SHP77 treated with DMSO at 0.1 percent for 48 hours (cell line): Measurements from ENCODE around the gene COG8.
"Not testable (repeated sequence)": the region's sequence is repeated elsewhere in the genome, so short reads cannot be mapped to it uniquely, and the experiment has no call there.

Source experiments
- DNase-seq: peaks from one replicate; lab custom pipeline; 2025; lab: John Stamatoyannopoulos, UW

Gene COG8

DNA sequence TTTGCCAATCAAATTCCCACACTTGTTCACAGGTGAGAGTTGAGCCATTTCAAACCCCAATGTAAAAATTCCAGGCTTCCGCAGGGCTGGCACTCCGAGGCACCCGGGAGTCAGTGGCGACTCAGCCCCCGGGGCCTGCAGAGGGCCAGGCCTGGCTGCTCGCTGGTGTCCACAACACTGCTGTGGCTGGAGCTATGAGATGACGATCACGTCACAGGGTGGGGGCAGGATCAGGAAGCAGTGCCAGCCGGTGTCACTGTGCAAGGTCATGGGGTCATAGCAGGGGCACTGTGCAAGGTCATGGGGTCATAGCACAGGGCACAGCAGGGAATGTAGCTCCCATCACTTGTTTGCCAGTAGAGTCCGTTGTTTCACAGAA lies 20.5 kb downstream of the COG8 start:
- DNase-seq, result no peak

DNA sequence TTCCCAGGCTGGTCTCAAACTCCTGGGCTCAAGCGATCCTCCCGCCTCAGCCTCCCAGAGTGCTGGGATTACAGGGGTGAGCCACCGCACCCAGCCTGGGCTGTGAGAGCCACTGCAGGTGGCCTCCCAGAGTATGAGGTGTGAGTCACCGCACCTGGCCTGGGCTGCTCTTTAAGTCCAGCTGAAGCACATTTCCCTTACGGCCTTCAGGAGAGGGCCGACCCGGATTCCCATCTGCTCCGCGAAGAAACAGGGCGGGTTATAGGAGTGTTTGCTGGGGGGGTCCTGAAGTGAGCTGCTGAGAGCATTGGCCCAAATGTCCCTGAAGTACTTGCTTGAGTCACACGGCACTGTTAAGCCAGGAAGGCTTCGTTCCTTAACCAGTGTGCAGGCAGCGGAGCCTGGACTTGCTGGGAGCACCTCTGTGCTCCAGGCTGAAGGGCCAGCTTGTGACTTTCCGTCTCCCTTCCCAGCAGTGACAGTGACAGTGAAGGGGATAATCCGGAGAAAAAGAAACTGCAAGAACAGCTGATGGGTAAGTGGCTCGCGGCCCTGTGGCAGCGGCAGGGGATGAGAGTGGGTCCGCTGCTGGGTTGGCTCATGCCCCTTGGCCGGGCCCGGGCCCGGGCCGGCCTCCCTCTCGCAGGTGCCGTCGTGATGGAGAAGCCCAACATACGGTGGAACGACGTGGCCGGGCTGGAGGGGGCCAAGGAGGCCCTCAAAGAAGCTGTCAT lies 21.0 kb downstream of the COG8 start:
- no peak for DNase-seq

DNA sequence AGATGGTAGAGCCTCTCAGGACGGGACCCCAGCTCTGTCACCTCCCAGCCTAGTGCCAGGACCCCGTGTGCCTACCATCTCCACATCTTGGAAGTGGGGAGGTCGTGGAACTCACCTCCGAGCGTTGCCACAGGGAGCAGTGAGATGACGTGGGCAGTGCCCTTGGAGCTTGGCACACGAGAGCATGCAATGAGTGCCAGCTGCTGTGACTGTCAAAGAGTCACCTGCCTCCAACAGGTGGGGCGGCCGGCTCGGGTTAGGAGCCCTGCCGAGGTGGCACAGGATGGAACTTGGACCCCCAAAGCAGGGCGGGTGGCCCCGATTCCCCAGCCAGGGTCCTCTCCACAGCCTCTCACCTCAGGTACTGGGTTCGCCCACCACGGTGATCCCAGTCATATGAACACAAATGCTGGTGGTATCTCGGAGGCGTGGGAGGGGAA lies 22.7 kb downstream of the COG8 start:
- DNase-seq, result no peak

DNA sequence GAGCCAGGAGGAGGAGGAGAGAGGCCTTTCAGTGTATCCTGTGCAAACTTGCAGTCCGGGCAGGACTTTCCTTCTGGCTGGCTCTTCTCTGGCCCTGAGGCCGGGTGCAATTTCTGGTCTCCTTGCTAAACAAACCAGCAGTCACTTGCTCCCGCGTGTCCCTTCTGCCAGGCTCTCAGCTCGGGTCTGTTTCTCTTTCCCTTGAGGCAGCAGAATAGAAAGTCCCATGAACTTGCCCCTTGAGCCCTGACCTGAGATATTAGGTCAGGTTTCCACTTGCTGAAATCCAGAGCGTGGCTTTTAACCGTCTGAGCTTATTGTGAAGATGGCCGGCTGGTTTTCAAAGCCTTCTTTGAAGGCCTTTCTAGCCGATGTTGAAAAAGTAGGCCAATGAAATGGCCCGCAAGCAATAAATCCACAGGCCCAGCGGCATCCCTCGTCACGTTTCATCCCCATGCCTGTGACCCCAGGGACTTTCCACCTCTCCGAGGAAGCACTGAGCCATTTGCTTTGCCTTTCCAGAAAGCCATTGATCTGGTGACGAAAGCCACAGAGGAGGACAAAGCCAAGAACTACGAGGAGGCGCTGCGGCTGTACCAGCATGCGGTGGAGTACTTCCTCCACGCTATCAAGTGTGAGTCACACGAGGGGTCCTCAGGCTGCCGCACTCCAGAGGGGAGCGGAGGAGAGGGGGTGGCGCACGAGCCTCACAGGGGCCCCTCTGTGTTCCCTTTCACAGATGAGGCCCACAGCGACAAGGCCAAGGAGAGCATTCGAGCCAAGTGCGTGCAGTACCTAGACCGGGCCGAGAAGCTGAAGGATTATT lies 23.7 kb downstream of the COG8 start:
- no peak for DNase-seq

DNA sequence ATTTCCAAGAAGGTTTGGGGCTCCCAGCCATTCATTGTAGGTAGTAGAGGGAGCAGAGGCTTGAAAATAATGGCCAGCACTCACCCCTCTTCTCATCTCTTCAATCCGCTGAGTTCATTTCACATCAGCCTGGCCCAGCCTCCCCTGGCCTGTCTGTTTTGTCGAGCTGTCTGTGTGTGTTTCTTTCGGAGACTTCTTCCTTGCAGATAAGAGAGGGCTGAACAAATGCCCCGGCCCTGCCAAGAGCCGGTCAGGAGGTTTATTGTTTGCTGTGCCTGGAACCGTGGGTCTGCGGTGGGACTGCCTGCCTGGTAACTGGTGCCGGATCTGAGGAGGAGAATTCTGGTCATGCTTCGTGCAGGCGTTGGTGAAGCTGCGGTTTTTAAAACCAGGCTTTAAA lies 24.8 kb downstream of the COG8 start:
- DNase-seq, result no peak

DNA sequence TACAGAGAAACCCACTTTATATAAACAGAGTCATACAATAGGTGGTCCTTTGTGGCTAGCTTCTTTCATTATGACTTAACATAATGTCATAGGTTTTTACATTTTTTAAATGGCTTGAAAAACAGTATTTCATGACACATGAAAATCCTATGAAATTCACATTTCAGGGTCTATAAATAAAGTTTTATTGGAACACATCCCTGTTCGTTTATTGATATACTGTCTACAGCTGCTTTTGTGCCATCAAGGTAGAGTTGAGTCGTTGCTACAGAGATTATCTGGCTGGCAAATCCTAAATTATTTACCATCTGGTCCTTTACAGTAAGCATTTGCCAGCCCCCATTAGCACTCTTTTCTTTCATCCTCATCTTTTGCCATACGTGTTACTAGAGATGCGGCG lies 25.9 kb downstream of the COG8 start:
- DNase-seq, result no peak

DNA sequence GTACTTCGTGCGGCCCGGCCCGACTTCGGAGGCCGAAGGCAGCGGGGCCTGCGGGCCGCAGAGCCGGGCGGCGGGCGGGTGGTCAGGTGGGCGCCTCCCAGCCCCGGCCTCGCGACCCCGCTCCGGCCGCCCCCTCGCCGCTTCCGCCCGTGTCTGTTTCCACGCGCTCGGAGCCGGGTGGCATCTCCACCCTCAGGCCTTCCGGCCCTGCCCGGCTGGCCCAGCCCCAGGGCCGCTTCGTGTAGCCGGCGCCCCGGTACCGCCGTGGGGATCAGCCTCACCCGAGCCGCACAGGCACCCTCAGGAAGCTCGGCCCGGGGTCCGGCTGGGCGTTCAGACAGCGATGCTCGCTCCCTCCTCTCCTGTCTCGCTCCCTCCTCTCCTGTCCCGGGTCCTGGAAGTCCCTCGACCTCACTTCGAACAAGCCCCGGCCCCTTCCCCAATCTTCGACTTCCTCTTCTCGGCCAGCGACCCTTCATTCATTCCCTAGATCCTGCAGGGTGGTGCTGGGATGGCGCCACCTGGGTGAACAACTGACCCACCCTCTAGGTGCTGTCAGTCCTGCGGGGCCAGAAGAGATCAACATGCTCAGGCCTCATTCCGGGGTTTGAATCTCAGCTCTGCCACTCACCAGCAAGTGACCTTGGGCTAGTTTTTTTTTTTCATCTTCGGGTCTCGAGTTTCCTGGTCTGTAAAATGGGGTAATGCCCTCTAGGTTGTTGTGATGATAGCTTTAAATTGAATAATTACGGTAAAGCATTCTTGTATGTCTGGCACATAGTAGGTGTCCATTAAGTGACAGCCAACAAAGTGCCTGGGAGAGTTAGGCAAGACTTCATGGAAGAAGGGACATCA lies 27.6 kb downstream of the COG8 start:
- DNase-seq, result no peak

DNA sequence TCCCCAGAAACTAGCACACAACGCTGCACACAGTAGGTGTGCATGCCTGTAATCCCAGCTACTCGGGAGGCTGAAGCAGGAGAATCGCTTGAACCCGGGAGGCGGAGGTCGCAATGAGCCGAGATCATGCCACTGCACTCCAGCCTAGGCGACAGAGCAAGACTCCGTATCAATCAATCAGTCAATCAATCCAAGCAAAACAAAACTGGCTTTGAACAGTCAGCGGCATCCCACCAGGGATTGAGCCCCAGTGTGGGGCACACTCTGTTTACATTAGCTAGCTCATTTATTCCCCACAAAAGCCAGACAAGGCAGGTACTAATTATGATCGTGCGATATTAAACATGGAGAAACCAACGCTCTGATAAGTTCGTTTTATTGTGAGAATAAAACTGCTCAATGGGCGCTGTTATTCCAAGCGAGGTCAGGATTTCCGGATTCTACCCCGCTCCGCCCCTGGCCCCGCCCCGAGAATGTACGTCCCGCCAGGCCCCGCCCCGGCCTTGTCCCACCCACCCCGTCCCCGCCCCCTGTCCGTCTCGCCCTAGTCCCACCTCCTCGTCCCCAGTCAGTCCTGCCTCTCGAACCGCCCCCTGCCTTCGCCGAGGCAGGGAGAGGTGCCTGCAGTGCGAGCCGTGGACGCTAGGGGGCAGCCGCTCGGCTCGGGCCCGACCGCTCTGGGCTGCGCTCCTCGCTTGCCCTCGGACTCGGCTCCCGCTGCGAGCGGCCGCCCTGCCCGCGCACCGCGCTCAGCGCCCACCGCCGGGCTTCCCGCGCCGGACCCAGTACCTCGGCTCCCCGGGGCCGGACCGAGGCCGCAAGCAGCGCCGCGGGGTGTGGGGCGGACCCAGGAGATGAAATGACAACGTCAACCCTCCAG lies 28.5 kb downstream of the COG8 start, which contains the start of gene VPS4A:
TSS of gene VPS4A (plus strand) at position 698 of the 880 bp plus-strand sequence. CDS start at position 860, 162 bp downstream.
- DNase-seq, result peak; percentile 88

DNA sequence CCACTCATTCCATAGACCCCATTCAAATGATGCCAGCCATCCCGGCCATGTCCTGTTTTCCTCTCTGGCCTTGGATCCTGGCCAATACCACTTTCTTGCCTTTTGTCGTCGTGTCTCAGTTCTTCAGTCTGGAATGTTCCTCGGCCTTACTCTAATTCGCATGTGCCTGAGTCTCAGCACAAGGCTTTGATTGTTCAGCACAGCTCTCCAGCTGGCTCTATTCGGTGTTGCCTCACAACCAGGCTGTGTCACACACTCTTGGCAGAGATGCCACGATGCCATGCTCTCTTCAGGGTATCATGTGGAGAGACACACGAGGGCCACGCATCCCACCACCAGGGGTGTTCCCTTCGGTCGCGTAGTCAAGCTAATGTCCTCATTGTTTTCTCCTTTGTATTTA lies 30.0 kb downstream of the COG8 start:
- DNase-seq, result no peak

DNA sequence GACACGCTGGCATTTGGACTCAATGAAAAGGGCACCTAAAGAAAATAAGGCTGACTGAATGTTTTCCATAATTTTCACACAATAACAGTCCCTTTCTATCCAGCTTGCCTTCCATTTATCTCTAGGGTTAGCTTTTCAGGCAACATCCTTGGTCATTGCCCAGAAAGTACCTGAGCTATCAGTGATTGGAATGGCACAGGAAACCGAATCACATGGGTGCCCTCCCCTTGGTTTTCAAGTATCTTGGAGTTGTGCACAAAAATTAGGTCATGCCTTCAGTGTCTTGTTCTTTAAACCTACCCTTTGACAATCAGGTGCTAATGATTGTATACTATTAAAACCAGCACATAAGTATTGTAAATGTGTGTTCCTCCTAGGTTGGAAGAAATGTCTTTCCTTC lies 31.5 kb downstream of the COG8 start:
- DNase-seq, result no peak

DNA sequence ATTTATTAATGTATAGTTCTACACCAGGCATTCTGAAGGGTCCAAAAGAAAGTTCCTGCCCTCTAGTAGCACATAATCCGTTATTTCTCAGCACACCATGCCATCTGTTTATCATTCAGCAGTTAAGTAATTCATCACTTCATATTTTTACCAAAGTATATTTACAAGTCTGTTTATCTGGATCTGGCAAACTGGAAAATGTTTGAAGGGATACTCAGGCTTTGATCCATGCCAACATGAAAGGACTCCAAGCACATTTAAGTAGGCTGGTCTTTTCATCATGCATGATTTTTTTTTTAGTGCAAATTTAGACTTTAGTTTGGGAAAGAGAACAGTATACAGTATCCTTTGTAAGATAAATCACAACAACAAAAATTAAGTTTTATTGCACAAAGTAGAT lies 32.3 kb downstream of the COG8 start:
- DNase-seq, result no peak

DNA sequence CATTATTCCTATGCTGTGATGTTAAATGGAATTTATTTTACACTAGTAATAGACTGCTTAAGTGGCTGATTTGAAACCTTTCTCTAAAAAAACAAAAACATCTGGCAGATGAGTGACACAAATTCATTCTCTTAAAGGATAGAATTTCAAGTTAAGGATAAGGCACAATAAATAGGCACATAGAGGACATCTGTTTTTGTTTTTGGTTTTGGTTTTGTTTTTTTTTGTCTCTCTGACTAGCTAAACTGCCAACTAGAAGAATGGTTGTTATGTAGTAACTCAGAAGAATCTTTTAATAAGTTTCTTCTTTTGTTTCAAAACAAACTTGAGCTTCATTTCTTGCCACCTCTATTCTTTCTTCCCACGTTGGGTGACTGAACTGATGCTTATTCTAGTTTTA lies 33.3 kb downstream of the COG8 start:
- no peak for DNase-seq

DNA sequence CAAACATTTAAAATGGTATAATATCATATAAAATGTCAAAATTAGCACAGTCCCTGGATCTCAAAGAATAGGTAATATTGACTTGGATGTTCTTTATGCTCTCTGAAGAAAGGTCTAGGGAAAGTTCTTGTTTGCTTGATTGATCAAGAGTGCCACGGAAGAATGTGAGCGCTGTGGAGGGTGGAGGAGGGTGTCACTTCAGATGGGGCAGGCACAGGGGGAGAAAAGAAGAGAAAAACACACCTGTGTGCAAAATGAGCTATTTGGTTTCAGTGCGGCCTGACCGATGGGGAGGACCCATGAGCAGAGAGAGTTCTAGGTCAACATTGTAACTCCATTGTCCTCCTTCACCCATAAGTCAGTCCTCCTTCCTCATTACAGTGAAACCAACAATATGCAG lies 37.1 kb downstream of the COG8 start:
- DNase-seq, result no peak

DNA sequence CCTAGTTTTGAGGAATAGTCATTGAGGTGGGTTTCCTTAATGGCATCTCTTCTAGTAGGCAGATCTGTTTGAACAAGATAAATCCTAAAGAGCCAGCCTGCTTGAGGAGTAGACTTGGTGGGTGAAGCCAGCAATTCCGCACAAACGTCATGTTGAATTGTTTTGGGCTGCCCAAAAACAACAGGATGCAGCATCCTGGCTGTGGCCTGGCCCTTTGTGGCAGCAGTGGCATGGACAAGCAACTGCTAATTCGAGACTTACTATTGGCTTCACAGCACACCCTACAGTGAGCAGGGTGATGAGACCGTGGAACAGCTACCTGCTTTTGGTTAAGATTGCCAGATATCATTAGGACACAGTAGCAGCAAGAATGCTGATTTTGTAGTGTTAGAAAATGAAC lies 37.5 kb downstream of the COG8 start:
- no peak for DNase-seq

DNA sequence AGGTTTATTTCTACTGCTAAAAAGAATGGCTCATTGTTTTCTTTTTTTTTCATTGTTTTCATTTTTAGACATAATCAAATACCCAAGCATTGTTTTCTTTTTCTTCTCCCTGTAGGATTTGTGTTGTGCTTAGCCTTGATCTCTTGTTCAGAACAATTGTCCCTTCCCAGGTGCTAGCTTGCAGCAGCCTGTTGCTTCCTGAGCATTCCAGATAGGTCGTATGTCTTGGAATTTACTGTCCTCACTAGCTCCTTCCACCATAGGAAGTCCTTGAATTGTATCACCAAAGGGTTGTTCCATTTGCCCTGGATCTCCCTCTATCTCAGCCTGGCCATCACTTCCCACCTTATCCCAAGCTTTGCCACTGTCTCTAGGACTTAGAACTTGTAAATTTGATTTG lies 38.2 kb downstream of the COG8 start:
- DNase-seq, result no peak

DNA sequence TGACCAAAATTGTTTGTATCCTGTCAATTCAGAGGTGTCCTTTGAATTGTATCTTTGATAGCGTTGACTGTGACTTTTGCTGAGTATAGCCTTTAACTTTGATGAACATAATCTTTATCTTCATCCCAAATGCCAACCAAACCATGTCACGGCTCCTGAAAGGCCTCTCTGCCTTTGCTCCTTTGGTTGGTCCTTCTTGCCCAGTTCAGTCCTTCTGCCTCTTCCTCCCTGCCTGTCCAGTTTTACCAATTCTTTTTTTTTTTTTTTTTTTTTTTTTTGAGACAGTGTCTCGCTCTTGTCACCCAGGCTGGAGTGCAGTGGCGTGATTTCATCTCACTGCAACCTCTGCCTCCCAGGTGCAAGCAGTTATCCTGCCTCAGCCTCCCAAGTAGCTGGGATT lies 41.1 kb downstream of the COG8 start:
- no peak for DNase-seq

DNA sequence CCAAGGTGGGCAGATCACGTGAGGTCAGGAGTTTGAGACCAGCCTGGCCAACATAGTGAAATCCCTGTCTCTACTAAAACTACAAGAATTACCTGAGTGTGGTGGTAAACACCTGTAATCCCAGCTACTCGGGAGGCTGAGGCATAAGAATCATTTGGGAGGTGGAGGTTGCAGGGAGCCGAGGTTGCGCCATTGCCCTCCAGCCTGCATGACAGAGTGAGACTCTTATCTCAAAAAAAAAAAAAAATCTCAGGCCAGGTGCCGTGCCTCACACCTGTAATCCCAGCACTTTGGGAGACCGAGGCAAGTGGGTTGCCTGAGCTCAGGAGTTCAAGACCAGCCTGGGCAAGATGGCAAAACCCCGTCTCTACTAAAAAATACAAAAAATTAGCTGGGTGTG lies 42.6 kb downstream of the COG8 start:
- not testable (repeated sequence) for DNase-seq

DNA sequence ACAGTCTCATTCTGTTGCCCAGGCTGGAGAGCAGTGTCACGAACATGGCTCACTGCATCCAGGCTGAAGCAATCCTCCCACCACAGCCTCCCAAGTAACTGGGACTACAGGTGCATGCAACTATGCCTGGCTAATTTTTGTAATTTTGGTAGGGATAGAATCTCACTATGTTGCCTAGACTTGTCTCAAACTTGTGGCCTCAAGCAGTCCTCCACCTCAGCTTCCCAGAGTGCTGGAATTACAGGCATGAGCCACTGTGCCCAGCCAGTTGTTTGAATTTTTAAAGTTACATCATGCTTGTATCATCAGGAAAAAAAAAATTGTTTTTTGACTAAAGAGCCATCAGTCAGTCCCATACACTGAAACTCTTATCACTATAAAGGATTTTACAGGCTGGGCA lies 45.3 kb downstream of the COG8 start:
- no peak for DNase-seq

DNA sequence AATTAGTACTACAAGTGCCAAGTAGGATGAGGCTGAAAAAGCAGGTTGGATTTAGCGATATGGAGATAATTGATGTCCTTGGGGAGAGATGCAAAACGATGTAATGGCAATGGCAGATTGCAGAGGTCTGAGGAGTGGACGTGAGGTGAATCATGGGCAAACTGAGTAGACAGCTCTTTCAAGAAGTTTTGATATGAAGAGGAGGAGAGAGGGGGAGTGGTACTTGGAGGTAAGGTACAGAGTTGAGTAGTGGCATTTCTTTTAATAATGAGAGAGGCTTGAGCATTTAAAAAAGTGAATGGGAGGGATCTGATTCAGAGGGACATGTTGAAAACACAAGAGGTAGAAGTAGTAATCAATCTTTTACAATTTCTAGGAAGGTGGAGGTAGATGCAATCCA lies 46.0 kb downstream of the COG8 start:
- DNase-seq, result no peak

DNA sequence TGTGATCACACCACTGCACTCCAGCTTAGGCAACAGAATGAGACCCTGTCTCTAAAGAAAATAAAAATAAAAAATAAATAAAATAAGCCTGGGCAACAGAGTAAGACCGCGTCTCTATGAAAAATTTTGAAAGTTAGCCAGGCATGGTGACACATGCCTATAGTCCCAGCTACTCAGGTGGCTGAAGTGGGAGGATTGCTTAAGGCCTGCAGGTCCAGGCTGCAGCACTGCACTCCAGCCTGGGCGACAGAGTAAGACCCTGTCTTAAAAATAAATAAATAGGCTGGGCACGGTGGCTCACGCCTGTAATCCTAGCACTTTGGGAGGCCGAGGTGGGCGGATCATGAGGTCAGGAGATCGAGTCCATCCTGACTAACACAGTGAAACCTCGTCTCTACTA lies 47.7 kb downstream of the COG8 start:
- not testable (repeated sequence) for DNase-seq

DNA sequence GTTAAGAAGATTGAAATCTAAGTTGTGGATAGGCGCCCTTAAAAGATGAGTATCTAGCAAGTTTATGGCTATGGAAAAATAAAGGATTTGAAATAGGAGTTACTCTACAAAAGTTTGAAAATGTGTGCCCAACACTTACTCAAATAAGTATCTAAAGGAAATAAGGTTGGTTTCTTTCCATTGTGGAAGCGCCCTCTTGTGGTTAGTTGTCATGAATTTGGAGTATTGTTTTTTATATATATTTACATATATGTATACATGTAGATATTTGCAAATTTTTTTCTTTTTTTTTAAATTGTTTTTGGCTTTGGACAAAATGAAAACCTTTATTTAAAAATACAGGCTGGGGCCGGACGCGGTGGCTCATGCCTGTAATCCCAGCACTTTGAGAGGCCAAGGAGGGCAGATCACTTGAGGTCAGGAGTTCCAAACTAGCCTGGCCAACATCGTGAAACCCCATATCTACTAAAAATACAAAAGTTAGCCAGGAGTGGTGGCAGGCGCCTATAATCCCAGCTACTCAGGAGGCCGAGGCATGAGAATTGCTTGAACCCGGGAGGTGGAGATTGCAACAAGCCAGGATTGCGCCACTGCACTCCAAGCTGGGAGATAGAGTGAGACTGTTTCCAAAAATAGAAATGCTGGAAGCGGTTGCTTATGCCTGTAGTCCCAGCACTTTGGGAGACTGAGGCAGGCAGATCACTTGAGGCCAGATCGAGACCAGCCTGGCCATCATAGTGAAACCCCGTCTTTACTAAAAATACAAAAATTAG lies 52.2 kb downstream of the COG8 start:
- DNase-seq, result peak; percentile 3
